NCI-H748 (cell line): ENCODE results near the gene CTAG1B.
"Not testable (repeated sequence)": the region's sequence is repeated elsewhere in the genome, so short reads cannot be mapped to it uniquely, and the experiment has no call there.

Experiments used
- DNase-seq: peaks from one replicate; lab custom pipeline; 2025; ENCODE audit not compliant: unreplicated experiment; lab: John Stamatoyannopoulos, UW

The CTAG1B gene

DNA sequence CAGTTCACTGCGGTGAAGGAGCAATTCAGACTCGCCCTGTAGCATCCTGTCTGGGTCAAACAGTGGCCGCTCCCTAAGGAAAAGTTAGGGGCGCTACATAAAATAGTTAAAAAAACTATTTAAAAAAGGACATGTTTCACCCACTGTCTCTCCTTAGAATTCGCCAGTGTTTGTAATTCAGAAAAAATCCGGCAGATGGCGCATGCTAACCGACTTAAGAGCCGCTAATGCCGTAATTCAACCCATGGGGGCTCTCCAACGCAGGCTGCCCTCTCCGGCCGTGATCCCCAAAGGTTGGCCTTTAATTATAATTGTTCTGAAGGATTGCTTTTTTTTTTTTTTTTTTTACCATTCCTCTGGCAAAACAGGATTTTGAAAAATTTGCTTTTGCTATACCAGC, 28.7 kb downstream of the CTAG1B start:
- not testable (repeated sequence) for DNase-seq

DNA sequence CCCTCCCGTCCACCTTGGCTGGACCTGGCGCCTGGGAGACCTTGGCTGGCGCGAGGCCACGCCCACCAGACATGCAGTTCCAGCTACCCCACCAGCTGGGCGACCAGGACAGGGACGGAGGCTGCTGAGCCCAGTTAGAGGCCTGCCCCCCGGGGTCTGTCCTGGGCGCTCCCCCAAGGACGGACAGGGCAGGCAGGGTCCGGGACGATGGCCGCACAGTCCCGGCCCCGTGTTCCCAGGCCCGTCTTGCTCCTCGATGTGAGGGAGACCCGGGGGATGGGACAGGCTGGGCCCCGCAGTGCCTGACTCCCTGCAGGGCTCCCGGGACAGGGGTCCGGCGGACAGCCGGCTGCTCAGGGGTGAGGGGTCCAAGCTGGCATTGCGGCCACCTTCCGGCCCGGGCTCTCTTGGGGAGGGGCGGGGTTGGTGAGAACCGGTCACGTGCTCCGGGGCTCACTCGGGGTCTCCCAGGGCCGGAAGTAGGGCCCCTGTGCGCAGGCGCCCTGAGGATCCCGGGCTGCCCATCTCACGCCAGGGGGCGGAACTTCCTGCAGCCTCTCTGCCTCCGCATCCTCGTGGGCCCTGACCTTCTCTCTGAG, 34.4 kb downstream of the CTAG1B start, which contains the start of gene CTAG1A:
Gene CTAG1A (plus strand): TSS at position 549 of the 599 bp plus-strand sequence. CDS start 74 bp downstream, outside the sequence.
- not testable (repeated sequence) for DNase-seq

DNA sequence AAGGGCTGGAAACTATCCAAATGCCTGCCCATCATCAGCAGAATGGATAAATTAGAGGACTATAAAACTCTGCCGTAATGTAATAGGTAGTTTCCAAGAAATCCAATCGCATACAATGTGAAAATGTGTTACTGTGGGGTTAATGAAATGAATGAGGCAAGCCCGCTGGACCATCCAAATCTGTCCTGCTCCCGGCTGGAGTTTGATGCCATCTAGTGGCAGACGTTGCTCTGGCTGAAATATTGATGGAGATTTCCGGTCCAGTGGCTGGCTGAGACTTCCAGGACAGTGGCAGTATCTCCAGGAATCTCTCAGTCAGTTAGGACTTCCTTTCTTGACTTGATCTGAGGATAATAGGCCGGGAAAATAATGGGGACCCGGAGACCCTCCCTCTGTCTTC, 36.1 kb downstream of the CTAG1B start:
- DNase-seq = not testable (repeated sequence)

DNA sequence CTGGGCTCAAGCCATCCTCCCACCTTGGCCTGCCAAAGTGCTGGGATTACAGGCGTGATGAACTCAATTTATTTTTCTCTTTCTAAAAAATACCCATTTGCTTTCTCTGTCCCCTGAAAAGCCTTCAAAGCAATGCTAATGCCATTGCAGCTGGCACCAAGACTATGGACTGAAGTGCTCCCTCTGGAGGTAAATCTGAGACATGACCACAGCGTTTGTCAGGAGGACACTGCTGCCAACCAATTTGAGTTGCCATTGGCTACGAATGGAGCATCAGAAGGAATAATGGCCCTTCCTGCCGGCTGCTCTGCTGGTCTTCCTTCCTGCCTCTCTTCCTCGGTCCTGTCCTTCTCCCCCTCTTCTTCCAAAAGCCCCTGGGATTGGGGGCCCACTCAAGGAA, 44.0 kb downstream of the CTAG1B start:
- DNase-seq = not testable (repeated sequence)

DNA sequence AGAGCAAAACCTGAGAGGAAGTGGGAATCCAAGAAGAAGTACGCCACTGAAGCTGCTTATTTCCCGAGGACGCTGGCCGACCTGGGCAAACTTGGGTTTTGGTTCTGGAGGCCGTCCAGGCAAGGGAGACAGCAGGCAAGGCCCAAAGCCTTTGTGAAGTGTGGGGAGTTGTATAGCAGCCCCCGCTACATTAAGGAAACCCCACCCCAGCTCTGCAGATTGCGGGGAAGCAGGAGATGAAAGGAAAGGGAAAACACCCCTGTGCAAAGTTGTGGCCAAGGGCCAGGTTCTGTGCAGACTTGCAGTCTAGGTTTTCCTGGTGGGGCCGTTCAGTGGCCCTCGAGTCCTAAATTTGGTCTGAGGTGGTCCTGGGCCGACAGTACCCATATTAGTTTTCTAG, 46.0 kb downstream of the CTAG1B start:
- not testable (repeated sequence) for DNase-seq

DNA sequence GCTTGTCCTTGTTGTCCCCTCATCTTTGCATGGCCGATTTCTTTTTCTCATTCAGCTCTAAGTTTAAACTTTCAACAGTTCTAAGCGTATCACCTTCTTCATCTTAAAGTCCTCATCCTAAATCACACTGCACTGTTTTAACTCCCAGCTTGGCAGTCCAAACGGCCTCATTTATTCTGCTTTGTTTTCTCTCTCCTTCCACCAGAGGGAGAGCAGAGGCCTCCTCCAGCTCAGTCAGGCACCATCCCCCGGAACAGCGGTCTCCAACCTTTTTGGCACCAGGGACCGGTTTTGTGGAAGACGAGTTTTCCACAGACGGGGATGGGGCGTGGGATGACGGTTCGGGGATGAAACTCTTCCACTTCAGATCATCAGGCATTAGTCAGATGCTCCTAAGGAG, 48.7 kb downstream of the CTAG1B start:
- DNase-seq = not testable (repeated sequence)
